ENCODE results near the gene LARP7. TPM values are rescaled to one million over a fixed set of nuclear protein-coding genes. Genes with fewer than 3 reads are reported as not detected.
"Not testable (repeated sequence)": the region's sequence is repeated elsewhere in the genome, so short reads cannot be mapped to it uniquely, and the experiment has no call there.

The LARP7 gene
- total and polyA plus RNA-seq, 7 donors = 35.6 to 57.9 (median 53.2) TPM

GRCh38 chr4:112649055-112649408 lies 12.1 kb downstream of the LARP7 start:
- Histone ChIP-seq H3K36me3 (peaks cover 9 to 97% (median 54%) of the 10 kb centered on the region in 4 donors), H3K4me3 (no peak overlapping the region), H3K27ac (no peak overlapping the region), H3K9me3 (no peaks in the 10 kb centered on the region), H3K27me3 (no peaks in the 10 kb centered on the region), H3K4me1 (no peaks in the 10 kb centered on the region)
- intact Hi-C loops (cut with DNase I) = no loop called here
- no peak for DNase-seq
- no peak for TF ChIP-seq POLR2A (IDR thresholded peaks at IDR 0.05)
- 57 to 62% methylated on average over 2 of the region's 2 CpGs for WGBS, 2 donors

GRCh38 chr4:112650332-112650731 lies 13.4 kb downstream of the LARP7 start:
- 75 to 87% methylated on average over 4 of the region's 4 CpGs for WGBS, 2 donors
- no peak for DNase-seq
- Histone ChIP-seq H3K36me3 (peaks cover 9 to 100% (median 54%) of the 10 kb centered on the region in 4 donors), H3K4me3 (no peak overlapping the region), H3K27ac (no peak overlapping the region), H3K27me3 (no peaks in the 10 kb centered on the region), H3K9me3 (no peaks in the 10 kb centered on the region), H3K4me1 (no peaks in the 10 kb centered on the region)
- TF ChIP-seq EP300 (IDR thresholded peaks at IDR 0.05) (no peak), POLR2A (IDR thresholded peaks at IDR 0.05) (no peak), POLR2AphosphoS5 (IDR thresholded peaks at IDR 0.05) (no peak)
- TF ChIP-seq, protein P1, sequence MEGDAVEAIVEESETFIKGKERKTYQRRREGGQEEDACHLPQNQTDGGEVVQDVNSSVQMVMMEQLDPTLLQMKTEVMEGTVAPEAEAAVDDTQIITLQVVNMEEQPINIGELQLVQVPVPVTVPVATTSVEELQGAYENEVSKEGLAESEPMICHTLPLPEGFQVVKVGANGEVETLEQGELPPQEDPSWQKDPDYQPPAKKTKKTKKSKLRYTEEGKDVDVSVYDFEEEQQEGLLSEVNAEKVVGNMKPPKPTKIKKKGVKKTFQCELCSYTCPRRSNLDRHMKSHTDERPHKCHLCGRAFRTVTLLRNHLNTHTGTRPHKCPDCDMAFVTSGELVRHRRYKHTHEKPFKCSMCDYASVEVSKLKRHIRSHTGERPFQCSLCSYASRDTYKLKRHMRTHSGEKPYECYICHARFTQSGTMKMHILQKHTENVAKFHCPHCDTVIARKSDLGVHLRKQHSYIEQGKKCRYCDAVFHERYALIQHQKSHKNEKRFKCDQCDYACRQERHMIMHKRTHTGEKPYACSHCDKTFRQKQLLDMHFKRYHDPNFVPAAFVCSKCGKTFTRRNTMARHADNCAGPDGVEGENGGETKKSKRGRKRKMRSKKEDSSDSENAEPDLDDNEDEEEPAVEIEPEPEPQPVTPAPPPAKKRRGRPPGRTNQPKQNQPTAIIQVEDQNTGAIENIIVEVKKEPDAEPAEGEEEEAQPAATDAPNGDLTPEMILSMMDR (IDR thresholded peaks at IDR 0.05) = no peak
- intact Hi-C loops (cut with DNase I) = no loop called here

DNA sequence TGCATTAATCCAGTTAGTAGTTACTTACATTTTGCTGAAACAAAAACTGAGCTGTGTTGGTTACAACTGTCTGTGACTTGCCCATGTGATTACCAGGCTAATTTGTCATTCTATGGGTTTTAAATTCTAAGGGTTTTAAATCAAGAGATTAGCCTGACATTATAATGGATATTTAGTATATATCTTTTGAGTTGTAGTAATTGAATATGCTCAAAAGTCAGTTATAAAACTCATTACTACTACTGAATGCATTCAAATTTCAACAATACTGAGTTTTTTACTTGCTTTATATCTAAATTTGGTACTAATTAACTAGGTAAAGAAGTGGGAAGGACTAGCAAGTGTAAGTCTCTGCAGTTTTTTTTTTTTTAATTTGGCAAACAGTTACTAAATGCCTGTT lies 14.7 kb downstream of the LARP7 start:
- Histone ChIP-seq H3K27me3 (no peaks in the 10 kb centered on the region), H3K4me1 (no peaks in the 10 kb centered on the region), H3K4me3 (no peak overlapping the region), H3K36me3 (peaks cover 9 to 100% (median 44%) of the 10 kb centered on the region in 4 donors), H3K27ac (no peak overlapping the region), H3K9me3 (no peaks in the 10 kb centered on the region)
- intact Hi-C loops (cut with DNase I) = no loop called here
- TF ChIP-seq POLR2A (IDR thresholded peaks at IDR 0.05) = no peak
- TF ChIP-seq, protein P1 (IDR thresholded peaks at IDR 0.05) = no peak
- TF ChIP-seq EP300 (IDR thresholded peaks at IDR 0.05) = no peak
- TF ChIP-seq POLR2AphosphoS5 (IDR thresholded peaks at IDR 0.05) = no peak
- no peak for DNase-seq

DNA sequence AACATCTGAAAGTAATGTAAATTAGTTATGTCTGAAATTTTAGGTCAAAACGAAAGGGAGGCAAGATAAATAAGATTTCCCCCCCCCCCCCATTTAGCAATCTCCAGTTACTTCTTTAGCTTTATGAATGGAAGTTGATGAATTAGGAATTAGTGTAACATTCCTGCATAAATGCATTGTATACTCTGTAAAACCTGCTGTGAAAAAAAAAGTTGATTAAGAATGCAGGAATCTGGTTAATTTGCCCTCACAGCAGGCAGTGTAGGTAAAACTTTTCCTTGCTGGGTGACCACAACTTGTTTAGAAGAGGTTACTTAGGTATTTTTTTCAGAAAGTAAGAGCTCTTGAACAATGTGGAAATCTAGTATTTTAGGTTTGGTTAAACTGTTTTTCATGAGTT lies 15.3 kb downstream of the LARP7 start:
- no peak for DNase-seq
- Histone ChIP-seq H3K4me3 (no peak overlapping the region), H3K9me3 (no peaks in the 10 kb centered on the region), H3K4me1 (no peaks in the 10 kb centered on the region), H3K27me3 (no peaks in the 10 kb centered on the region), H3K27ac (no peak overlapping the region), H3K36me3 (peaks cover 9 to 99% (median 38%) of the 10 kb centered on the region in 4 donors)
- intact Hi-C loops (cut with DNase I) = no loop called here
- WGBS, 2 donors = 71 to 73% methylated on average over 1 of the region's 1 CpG
- TF ChIP-seq, protein P1 (IDR thresholded peaks at IDR 0.05) = no peak
- TF ChIP-seq POLR2AphosphoS5 (IDR thresholded peaks at IDR 0.05) = no peak

DNA sequence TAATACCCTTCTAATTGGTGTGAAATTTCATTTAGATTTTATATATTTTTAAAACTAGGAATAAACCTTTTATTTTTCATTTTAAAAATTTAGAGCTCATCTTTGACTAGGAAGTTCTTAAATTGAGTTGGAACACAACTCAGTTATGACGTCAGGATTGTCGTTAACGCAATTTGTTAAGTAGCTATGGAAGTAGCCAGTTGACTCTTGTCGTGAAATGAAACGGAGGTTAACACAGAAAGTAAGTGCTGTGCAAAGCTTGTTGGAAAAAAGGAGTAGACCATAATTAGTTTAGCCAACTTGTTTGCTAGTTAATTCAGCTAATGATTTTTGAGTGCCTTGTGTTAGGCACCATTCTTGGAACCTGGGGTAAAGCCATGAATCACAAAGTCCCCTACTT lies 18.3 kb downstream of the LARP7 start:
- H3K9me3 ChIP-seq = no peaks in the 10 kb centered on the region
- TF ChIP-seq POLR2AphosphoS5 (IDR thresholded peaks at IDR 0.05) (no peak), POLR2A (IDR thresholded peaks at IDR 0.05) (no peak), EP300 (IDR thresholded peaks at IDR 0.05) (no peak)
- TF ChIP-seq, protein P1 (IDR thresholded peaks at IDR 0.05) = no peak
- no peaks in the 10 kb centered on the region for H3K27me3 ChIP-seq
- no peak for DNase-seq
- peaks cover 8 to 93% (median 37%) of the 10 kb centered on the region in 4 donors for H3K36me3 ChIP-seq
- no peak overlapping the region for H3K4me3 ChIP-seq
- no peaks in the 10 kb centered on the region for H3K4me1 ChIP-seq
- intact Hi-C loops (cut with DNase I) = no loop called here
- 91 to 96% methylated on average over 5 of the region's 5 CpGs for WGBS, 2 donors
- H3K27ac ChIP-seq = no peak overlapping the region

DNA sequence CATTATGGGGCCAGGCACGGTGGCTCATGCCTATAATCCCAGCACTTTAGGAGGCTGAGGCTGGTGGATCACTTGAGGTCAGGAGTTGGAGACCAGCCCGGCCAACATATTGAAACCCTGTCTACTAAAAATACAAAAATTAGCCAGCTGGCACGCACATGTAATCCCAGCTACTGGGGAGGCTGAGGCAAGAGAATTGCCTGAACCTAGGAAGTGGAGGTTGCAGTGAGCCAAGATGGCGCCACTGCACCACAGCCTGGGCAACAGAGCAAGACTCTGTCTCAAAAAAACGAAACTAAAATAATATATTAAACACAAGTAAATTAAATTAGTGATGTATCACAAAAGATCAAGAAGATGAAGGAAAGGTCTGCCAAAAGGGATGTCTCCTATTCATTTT lies 19.2 kb downstream of the LARP7 start:
- 93 to 95% methylated on average over 5 of the region's 5 CpGs for WGBS, 2 donors
- H3K27me3 ChIP-seq; H3K4me3 ChIP-seq; DNase-seq; intact Hi-C loops (cut with DNase I); H3K9me3 ChIP-seq; H3K4me1 ChIP-seq; H3K27ac ChIP-seq: not testable (repeated sequence)
- H3K36me3 ChIP-seq = peaks cover 5 to 85% (median 31%) of the 10 kb centered on the region in 4 donors
